ENCODE results near the gene FMO3.

DNA sequence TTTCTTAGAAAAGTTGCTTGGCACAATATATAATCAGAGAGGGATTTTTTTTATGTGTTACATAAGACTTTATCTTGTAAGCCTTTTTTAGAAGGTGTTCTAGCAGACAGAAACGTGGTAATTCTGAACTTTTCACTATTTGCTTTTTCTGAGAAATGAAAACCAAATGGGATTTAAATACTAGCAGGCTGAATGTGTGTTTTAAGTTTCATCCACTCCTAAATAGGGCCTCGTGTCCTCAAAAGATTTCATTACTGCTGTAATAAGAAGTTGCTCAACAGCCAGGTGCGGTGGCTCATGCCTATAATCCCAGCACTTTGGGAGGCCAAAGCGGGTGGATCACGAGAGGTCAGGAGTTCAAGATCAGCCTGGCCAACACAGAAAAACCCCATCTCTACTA, 49.7 kb downstream of the FMO3 start:
- TF ChIP-seq CTCF (IDR thresholded peaks at IDR 0.05) (no peak), POLR2A (IDR thresholded peaks at IDR 0.05) (no peak)
